Measurements from ENCODE around the gene CHD1L. TPM values are rescaled to one million over a fixed set of nuclear protein-coding genes. Genes with fewer than 3 reads are reported as not detected.

CHD1L gene
- total and polyA plus RNA-seq, 2 of the 4 experiments (the other 2 are of a cell fraction): 31.2 to 47.5 TPM

- H3K4me3 ChIP-seq (ENCODE audit: insufficient read depth, low read depth, low read length): no peak overlapping the region
Measured at GRCh38 chr1:147336291-147336690, 93.8 kb downstream of the CHD1L start.

More at GRCh38 chr1:147336291-147336690, 93.8 kb downstream of the CHD1L start:
- Histone ChIP-seq H2BK15ac (ENCODE audit: low read depth, low read length) (no peak overlapping the region), H3K4me1 (ENCODE audit: control insufficient read depth, insufficient read depth, low read length) (no peaks in the 10 kb centered on the region), H3K9me1 (ENCODE audit: insufficient read depth, low read length) (no peaks in the 10 kb centered on the region), H4K20me1 (ENCODE audit: insufficient read depth, low read length) (no peaks in the 10 kb centered on the region), H3K18ac (ENCODE audit: low read depth, low read length) (no peak overlapping the region), H4K8ac (ENCODE audit: low read depth in 2 of 2, low read length in 2 of 2) (no peak overlapping the region), H3K4ac (ENCODE audit: low read depth, low read length) (no peak overlapping the region), H3K23ac (ENCODE audit: low read depth, low read length) (no peak overlapping the region), H3K27ac (ENCODE audit: insufficient read depth, low read length) (no peak overlapping the region), H3K4me2 (ENCODE audit: low read depth, low read length) (no peak overlapping the region), H3K36me3 (ENCODE audit: control insufficient read depth, insufficient read depth, low read length) (no peaks in the 10 kb centered on the region), H3K79me1 (ENCODE audit: low read depth in 1 of 2, low read length in 2 of 2) (no peaks in the 10 kb centered on the region), H4K91ac (ENCODE audit: insufficient read depth, low read depth, low read length) (no peak overlapping the region), H2AK9ac (replicated peaks; ENCODE audit: low read depth, low read length, poor library complexity) (no peak overlapping the region), H3K9ac (ENCODE audit: low read depth, low read length) (no peak overlapping the region), H3K27me3 (ENCODE audit: control insufficient read depth, insufficient read depth, low read length) (no peaks in the 10 kb centered on the region), H2BK120ac (ENCODE audit: low read depth, low read length) (no peak overlapping the region), H2BK20ac (ENCODE audit: low read depth, low read length) (no peak overlapping the region), H3K14ac (replicated peaks; ENCODE audit: low read depth, low read length) (no peak overlapping the region), H3K56ac (ENCODE audit: extremely low read depth, insufficient read depth, low read length) (no peak overlapping the region), H3K9me3 (ENCODE audit: control insufficient read depth, insufficient read depth, low read length) (no peaks in the 10 kb centered on the region), H2AK5ac (ENCODE audit: low read depth, low read length) (no peak overlapping the region), H4K5ac (ENCODE audit: low read depth, low read length) (no peak overlapping the region), H2AFZ (replicated peaks; ENCODE audit: low read length, poor library complexity) (no peak overlapping the region), H2BK5ac (ENCODE audit: low read depth, low read length, poor library complexity, severe bottlenecking) (no peak overlapping the region)
- intact Hi-C loops (cut with micrococcal nuclease) (no loop called here), dilution Hi-C loops (cut with HindIII; ENCODE audit: low sequenced_read_pairs, unreplicated experiment) (no loop called here), in situ Hi-C loops (cut with MboI; ENCODE audit: low sequenced_read_pairs) (no loop called here)
- ChIA-PET POLR2A (ENCODE audit: unreplicated experiment) (no interaction called here), CTCF (no interaction called here)
- DNase-seq (no peak), ATAC-seq (ENCODE audit: low read depth) (no peak)
- 20% methylated on average over 1 of the region's 2 CpGs; no CpG with 5 or more reads in 1 of the 2 experiments for WGBS, 2 experiments (ENCODE audit: extremely low coverage in 2 of 2, insufficient read length in 1 of 2)
- no TSS peak for BruUV-seq (replicated peaks)
- no peak for TF ChIP-seq RAD21 (IDR thresholded peaks at IDR 0.05; ENCODE audit: low read length)
- no peak for TF ChIP-seq CEBPB (IDR thresholded peaks at IDR 0.05; ENCODE audit: low read depth, low read length)
- TF ChIP-seq MAFK (IDR thresholded peaks at IDR 0.05; ENCODE audit: low read depth, low read length): no peak
- TF ChIP-seq, protein P1, sequence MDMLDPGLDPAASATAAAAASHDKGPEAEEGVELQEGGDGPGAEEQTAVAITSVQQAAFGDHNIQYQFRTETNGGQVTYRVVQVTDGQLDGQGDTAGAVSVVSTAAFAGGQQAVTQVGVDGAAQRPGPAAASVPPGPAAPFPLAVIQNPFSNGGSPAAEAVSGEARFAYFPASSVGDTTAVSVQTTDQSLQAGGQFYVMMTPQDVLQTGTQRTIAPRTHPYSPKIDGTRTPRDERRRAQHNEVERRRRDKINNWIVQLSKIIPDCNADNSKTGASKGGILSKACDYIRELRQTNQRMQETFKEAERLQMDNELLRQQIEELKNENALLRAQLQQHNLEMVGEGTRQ (IDR thresholded peaks at IDR 0.05; ENCODE audit: low read depth, low read length): no peak
- no peak for TF ChIP-seq ELK1 (IDR thresholded peaks at IDR 0.05; ENCODE audit: borderline replicate concordance, low read depth, low read length)
- TF ChIP-seq, protein P2, sequence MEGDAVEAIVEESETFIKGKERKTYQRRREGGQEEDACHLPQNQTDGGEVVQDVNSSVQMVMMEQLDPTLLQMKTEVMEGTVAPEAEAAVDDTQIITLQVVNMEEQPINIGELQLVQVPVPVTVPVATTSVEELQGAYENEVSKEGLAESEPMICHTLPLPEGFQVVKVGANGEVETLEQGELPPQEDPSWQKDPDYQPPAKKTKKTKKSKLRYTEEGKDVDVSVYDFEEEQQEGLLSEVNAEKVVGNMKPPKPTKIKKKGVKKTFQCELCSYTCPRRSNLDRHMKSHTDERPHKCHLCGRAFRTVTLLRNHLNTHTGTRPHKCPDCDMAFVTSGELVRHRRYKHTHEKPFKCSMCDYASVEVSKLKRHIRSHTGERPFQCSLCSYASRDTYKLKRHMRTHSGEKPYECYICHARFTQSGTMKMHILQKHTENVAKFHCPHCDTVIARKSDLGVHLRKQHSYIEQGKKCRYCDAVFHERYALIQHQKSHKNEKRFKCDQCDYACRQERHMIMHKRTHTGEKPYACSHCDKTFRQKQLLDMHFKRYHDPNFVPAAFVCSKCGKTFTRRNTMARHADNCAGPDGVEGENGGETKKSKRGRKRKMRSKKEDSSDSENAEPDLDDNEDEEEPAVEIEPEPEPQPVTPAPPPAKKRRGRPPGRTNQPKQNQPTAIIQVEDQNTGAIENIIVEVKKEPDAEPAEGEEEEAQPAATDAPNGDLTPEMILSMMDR (conservative IDR thresholded peaks at IDR 0.05; ENCODE audit: low read depth, low read length): no peak
- TF ChIP-seq CHD1 (IDR thresholded peaks at IDR 0.05; ENCODE audit: low read depth, low read length): no peak
- no peak for TF ChIP-seq RFX5 (IDR thresholded peaks at IDR 0.05; ENCODE audit: low read depth, low read length)

Data from IMR-90 (cell line).